H1 (cell line): ENCODE measurements around the gene TMEM164.

Experiments used
- CHD2 ChIP-seq: IDR thresholded peaks from 2 replicates; pipeline ENCODE4 v1.6.1; 2012; ENCODE audit warnings: low read length, improper control_type of control experiment
- CTCF ChIP-seq, 3 experiments: IDR thresholded peaks; 1 replicate in 2 of 3; 2 replicates in 1 of 3; pipeline versions ENCODE4 v1.5.1 to v1.6.1; 2011; ENCODE audit warnings: low read length in 3 of 3, mild to moderate bottlenecking in 3 of 3, inconsistent platforms in 2 of 3, low read depth in 1 of 3, moderate library complexity in 1 of 3; ENCODE audit not compliant: insufficient read depth in 1 of 3; ENCODE audit errors: control extremely low read depth in 1 of 3
- EP300 ChIP-seq, 2 experiments: IDR thresholded peaks; 1 replicate in 1 of 2; 2 replicates in 1 of 2; pipeline ENCODE4 v1.6.1; 2011 to 2012; ENCODE audit warnings: low read depth in 2 of 2, low read length in 2 of 2, mild to moderate bottlenecking in 2 of 2, borderline replicate concordance in 1 of 2, inconsistent platforms in 1 of 2, moderate library complexity in 1 of 2
- MAX ChIP-seq: IDR thresholded peaks from 2 replicates; pipeline ENCODE4 v1.6.1; 2012; ENCODE audit warnings: inconsistent platforms
- POLR2A ChIP-seq, 2 experiments: IDR thresholded peaks; 1 replicate in 1 of 2; 2 replicates in 1 of 2; pipeline ENCODE4 v1.6.1; 2011; ENCODE audit warnings: low read depth in 2 of 2, low read length in 2 of 2, mild to moderate bottlenecking in 2 of 2; ENCODE audit errors: control extremely low read depth in 1 of 2
- POLR2AphosphoS5 ChIP-seq: IDR thresholded peaks from 2 replicates; pipeline ENCODE4 v1.6.1; 2011; ENCODE audit warnings: low read depth, low read length
- RFX5 ChIP-seq: IDR thresholded peaks from 2 replicates; pipeline ENCODE4 v1.6.1; 2011; ENCODE audit warnings: low read depth, low read length, improper control_type of control experiment, borderline replicate concordance
- USF2 ChIP-seq: IDR thresholded peaks from 2 replicates; pipeline ENCODE4 v1.6.1; 2011; ENCODE audit warnings: low read length, improper control_type of control experiment
- ZNF274 ChIP-seq: IDR thresholded peaks from 2 replicates; pipeline ENCODE4 v1.7.0; 2012; ENCODE audit warnings: low read length, borderline replicate concordance; ENCODE audit errors: extremely low read depth

DNA sequence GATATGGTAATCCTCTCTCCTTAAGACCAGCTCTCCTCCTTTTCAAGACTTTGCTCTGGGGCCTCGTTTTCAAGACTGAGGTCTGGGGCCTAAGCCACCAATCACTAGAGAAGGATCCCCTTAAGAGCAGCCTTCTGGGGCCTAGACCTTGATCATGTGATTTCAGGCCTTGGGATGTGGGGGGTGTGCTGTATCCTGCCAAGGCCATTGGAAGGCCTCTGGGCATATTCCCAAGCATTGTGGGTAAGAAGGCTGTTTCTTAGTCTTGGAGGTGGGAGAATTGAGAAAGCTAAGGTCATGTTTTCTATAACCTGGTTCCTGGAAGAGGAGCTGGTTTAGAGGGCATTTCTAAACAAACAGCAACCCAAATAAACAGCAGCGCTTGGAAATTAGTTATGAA lies 12.1 kb downstream of the TMEM164 start:
- TF ChIP-seq POLR2A (IDR thresholded peaks at IDR 0.05; ENCODE audit: control extremely low read depth in 1 of 2, low read depth in 2 of 2, low read length in 2 of 2) (no peak), CTCF (IDR thresholded peaks at IDR 0.05; ENCODE audit: control extremely low read depth in 1 of 3, insufficient read depth in 1 of 3, low read depth in 1 of 3, low read length in 3 of 3) (no peak), ZNF274 (no peak), MAX (no peak), EP300 (IDR thresholded peaks at IDR 0.05; ENCODE audit: borderline replicate concordance in 1 of 2, low read depth in 2 of 2, low read length in 2 of 2) (no peak), USF2 (no peak), RFX5 (no peak), CHD2 (no peak), POLR2AphosphoS5 (no peak)
